Measurements from ENCODE around the gene LBR.

The LBR gene

GRCh38 chr1:225422795-225423517 is 4.9 kb downstream of the LBR start:
- H3K4me3 Mint-ChIP-seq = peak overlapping the region in 1 of 3 experiments; percentile 1
- no peaks in the 10 kb centered on the region for H3K9me3 Mint-ChIP-seq
- H3K36me3 Mint-ChIP-seq (ENCODE audit: low read depth) = peaks cover 25% of the 10 kb centered on the region
- H3K4me1 Mint-ChIP-seq = peaks cover 59% of the 10 kb centered on the region
- H3K27ac Mint-ChIP-seq = peak overlapping the region; percentile 64 to 84 (median 65)
- H3K27me3 Mint-ChIP-seq (ENCODE audit: low read depth) = no peaks in the 10 kb centered on the region
- no peak for TF ChIP-seq CTCF (IDR thresholded peaks at IDR 0.05; ENCODE audit: unreplicated experiment in 3 of 3)

GRCh38 chr1:225422031-225422605 is 5.7 kb downstream of the LBR start:
- peaks cover 59% of the 10 kb centered on the region for H3K4me1 Mint-ChIP-seq
- H3K4me3 Mint-ChIP-seq = peak overlapping the region in 2 of 3 experiments; percentile 13 to 50
- TF ChIP-seq CTCF (IDR thresholded peaks at IDR 0.05; ENCODE audit: unreplicated experiment in 3 of 3) = no peak
- H3K27ac Mint-ChIP-seq = peak overlapping the region; percentile 64 to 84 (median 69)
- peaks cover 30% of the 10 kb centered on the region for H3K36me3 Mint-ChIP-seq (ENCODE audit: low read depth)
- no peaks in the 10 kb centered on the region for H3K27me3 Mint-ChIP-seq (ENCODE audit: low read depth)
- no peaks in the 10 kb centered on the region for H3K9me3 Mint-ChIP-seq

- peaks cover 58% of the 10 kb centered on the region for H3K36me3 Mint-ChIP-seq (ENCODE audit: low read depth)
- peaks cover 25% of the 10 kb centered on the region for H3K4me1 Mint-ChIP-seq
- no peaks in the 10 kb centered on the region for H3K9me3 Mint-ChIP-seq
- no peak overlapping the region for H3K4me3 Mint-ChIP-seq
- no peaks in the 10 kb centered on the region for H3K27me3 Mint-ChIP-seq (ENCODE audit: low read depth)
- H3K27ac Mint-ChIP-seq = peak overlapping the region; percentile 5 to 86 (median 30)
- TF ChIP-seq CTCF (IDR thresholded peaks at IDR 0.05; ENCODE audit: unreplicated experiment in 3 of 3) = no peak
Observed at GRCh38 chr1:225418598-225418997, 9.2 kb downstream of the LBR start.

- Mint-ChIP-seq H3K36me3 (ENCODE audit: low read depth) (peaks cover 60% of the 10 kb centered on the region), H3K4me3 (no peak overlapping the region), H3K4me1 (peaks cover 19% of the 10 kb centered on the region)
Observed at GRCh38 chr1:225418059-225418458, 9.8 kb downstream of the LBR start.

GRCh38 chr1:225415967-225416745 is 11.7 kb downstream of the LBR start:
- Mint-ChIP-seq H3K9me3 (no peaks in the 10 kb centered on the region), H3K27ac (no peak overlapping the region), H3K4me1 (peaks cover 6% of the 10 kb centered on the region), H3K36me3 (ENCODE audit: low read depth) (peaks cover 74% of the 10 kb centered on the region), H3K27me3 (ENCODE audit: low read depth) (no peaks in the 10 kb centered on the region), H3K4me3 (no peak overlapping the region)
- no peak for TF ChIP-seq CTCF (IDR thresholded peaks at IDR 0.05; ENCODE audit: unreplicated experiment in 3 of 3)

More at GRCh38 chr1:225418059-225418458, 9.8 kb downstream of the LBR start:
- H3K27me3 Mint-ChIP-seq (ENCODE audit: low read depth) = no peaks in the 10 kb centered on the region
- peak overlapping the region in 1 of 3 experiments; percentile 86 for H3K27ac Mint-ChIP-seq
- no peak for TF ChIP-seq CTCF (IDR thresholded peaks at IDR 0.05; ENCODE audit: unreplicated experiment in 3 of 3)
- no peaks in the 10 kb centered on the region for H3K9me3 Mint-ChIP-seq

Measured in nephron (organoid).